Adrenal gland (tissue), 5 donors: ENCODE measurements around the gene WSB1.

Experiments
- CTCF ChIP-seq, 6 experiments: fragments of 450-650 bp in 4 of 6; fragments of 200-600 bp in 2 of 6; sonication (generic) in 1 of 6; IDR thresholded peaks; 1 replicate in 5 of 6; 2 replicates in 1 of 6; pipeline versions ENCODE4 v1.5.1 to v1.8.0; 2016 to 2021; ENCODE audit warnings: antibody characterized with exemption in 6 of 6, mild to moderate bottlenecking in 2 of 6, moderate library complexity in 1 of 6
- POLR2A ChIP-seq, 2 donors: fragments of 450-650 bp; IDR thresholded peaks; one replicate each; pipeline ENCODE4 v1.6.1; 2017; ENCODE audit warnings: antibody characterized with exemption in 2 of 2, mild to moderate bottlenecking in 2 of 2, moderate library complexity in 1 of 2
- donor health status: DM: no; HTN: no; CAD: no.

- TF ChIP-seq CTCF (IDR thresholded peaks at IDR 0.05) (no peak), POLR2A (IDR thresholded peaks at IDR 0.05) (no peak)
Observed at GRCh38 chr17:27283060-27283459, 10.9 kb upstream of the WSB1 start.
